Kidney (tissue), 14 donors: ENCODE data around the gene SRI. TPM values are rescaled to one million over a fixed set of nuclear protein-coding genes. Genes with fewer than 3 reads are reported as not detected.

Experiments
- DNase-seq, 5 donors: peaks; one replicate each; pipeline ENCODE4 v3.0.0-alpha.2; 2013 to 2020
- FAIRE-seq: peaks from 2 replicates; lab custom pipeline; 2012; peaks lifted over from hg19 to GRCh38; lab: Jason Lieb, UNC
- H3K27ac ChIP-seq, 2 donors: one replicate each; pipeline ENCODE4 v1.7.0; 2013; ENCODE audit warnings: low read depth in 2 of 2, low read length in 2 of 2, inconsistent platforms in 1 of 2
- H3K27me3 ChIP-seq: one replicate; pipeline ENCODE4 v1.7.1; 2013; ENCODE audit warnings: low read length, inconsistent platforms; ENCODE audit not compliant: control insufficient read depth, insufficient read depth
- H3K36me3 ChIP-seq, 3 donors: one replicate each; pipeline versions ENCODE4 v1.7.0 to v1.7.1; 2013; ENCODE audit warnings: low read length in 3 of 3, control low read depth in 1 of 3, inconsistent platforms in 1 of 3; ENCODE audit not compliant: insufficient read depth in 3 of 3, control insufficient read depth in 2 of 3
- H3K4me1 ChIP-seq, 3 donors: one replicate each; pipeline versions ENCODE4 v1.7.0 to v1.7.1; 2013; ENCODE audit warnings: low read length in 3 of 3, inconsistent platforms in 1 of 3, low read depth in 1 of 3; ENCODE audit not compliant: control insufficient read depth in 2 of 3, insufficient read depth in 2 of 3
- H3K4me3 ChIP-seq, 3 donors: one replicate each; pipeline versions ENCODE4 v1.7.0 to v1.8.1; 2013; ENCODE audit warnings: low read length in 3 of 3, control low read depth in 1 of 3, inconsistent platforms in 1 of 3
- H3K9ac ChIP-seq, 3 donors: one replicate each; pipeline versions ENCODE4 v1.7.0 to v1.7.1; 2013; ENCODE audit warnings: low read length in 3 of 3, control low read depth in 1 of 3, inconsistent platforms in 1 of 3
- H3K9me3 ChIP-seq, 3 donors: one replicate each; pipeline versions ENCODE4 v1.7.0 to v1.7.1; 2013; ENCODE audit warnings: low read length in 3 of 3, control low read depth in 1 of 3, inconsistent platforms in 1 of 3; ENCODE audit not compliant: control insufficient read depth in 2 of 3, insufficient read depth in 1 of 3
- CTCF ChIP-seq: IDR thresholded peaks from 3 replicates; pipeline ENCODE4 v1.5.1; 2012; ENCODE audit warnings: mild to moderate bottlenecking, moderate library complexity, borderline replicate concordance; ENCODE audit not compliant: insufficient read depth; ENCODE audit errors: extremely low read depth
- intact Hi-C: fragments of 100-400 bp; cut with DNase I; formaldehyde crosslinking; loops from one replicate; pipeline ENCODE4 v1.11.1; 2022
- polyA plus RNA-seq: library from polyadenylated mRNA; stranded (reverse); fragments of 350-450 nt; fragmentation: Illumina TruSeq; extraction: RNeasy Lipid Tissue Mini Kit (QIAGEN cat#74804); gene quantifications from one replicate; pipeline ENCODE4 v1.2.3, GENCODE V29; 2014; ENCODE audit warnings: low read depth, low replicate concordance; ENCODE audit not compliant: insufficient read depth
- total RNA-seq: library from RNA; stranded (reverse); fragmentation: NEBNext Ultra II Directional; extraction: Animal tissue kit (Norgen Biotek cat#: 25700); gene quantifications from one replicate; pipeline ENCODE4 v1.2.1, GENCODE V29; 2021
- donor health status: control.
- donor health status: control.
- donor health status: control.
- donor health status: control.
- donor health status: control.
- donor health status: DM: yes; HTN: yes; CAD: no.
- donor health status: Normal renal cell carcinoma (clear cell type).

The SRI gene
- total and polyA plus RNA-seq, 2 donors from 2014 or later = 141 to 148 TPM

- Histone ChIP-seq H3K27me3 (no peaks in the 10 kb centered on the region), H3K27ac (no peak overlapping the region), H3K36me3 (peaks cover 3 to 42% (median 22%) of the 10 kb centered on the region in 3 donors), H3K9me3 (no peaks in the 10 kb centered on the region), H3K4me1 (no peaks in the 10 kb centered on the region), H3K9ac (no peak overlapping the region), H3K4me3 (no peak overlapping the region)
- no peak for TF ChIP-seq CTCF
- FAIRE-seq = no peak
- no peak for DNase-seq
- intact Hi-C loops = no loop called here
Measured at GRCh38 chr7:88205179-88205578, 14.7 kb downstream of the SRI start.

- Histone ChIP-seq H3K9me3 (no peaks in the 10 kb centered on the region), H3K4me3 (no peak overlapping the region), H3K36me3 (peaks cover 3 to 36% (median 19%) of the 10 kb centered on the region in 3 donors), H3K9ac (no peak overlapping the region), H3K4me1 (no peaks in the 10 kb centered on the region), H3K27ac (no peak overlapping the region), H3K27me3 (no peaks in the 10 kb centered on the region)
- FAIRE-seq = no peak
- TF ChIP-seq CTCF = no peak
- DNase-seq = no peak
- intact Hi-C loops = no loop called here
Measured at GRCh38 chr7:88204525-88205110, 15.2 kb downstream of the SRI start.

GRCh38 chr7:88203401-88203800, 16.4 kb downstream of the SRI start:
- TF ChIP-seq CTCF = no peak
- DNase-seq = no peak
- H3K4me3 ChIP-seq = no peak overlapping the region
- no peaks in the 10 kb centered on the region for H3K27me3 ChIP-seq
- H3K36me3 ChIP-seq = peaks cover 3 to 27% (median 19%) of the 10 kb centered on the region in 3 donors
- intact Hi-C loops = no loop called here
- no peak overlapping the region for H3K9ac ChIP-seq
- no peak overlapping the region for H3K27ac ChIP-seq
- no peaks in the 10 kb centered on the region for H3K4me1 ChIP-seq
- no peak for FAIRE-seq
- H3K9me3 ChIP-seq = no peaks in the 10 kb centered on the region

- Histone ChIP-seq H3K36me3 (peaks cover 3 to 21% (median 19%) of the 10 kb centered on the region in 3 donors), H3K9me3 (no peaks in the 10 kb centered on the region), H3K27me3 (no peaks in the 10 kb centered on the region), H3K27ac (no peak overlapping the region), H3K9ac (no peak overlapping the region), H3K4me1 (no peaks in the 10 kb centered on the region), H3K4me3 (no peak overlapping the region)
- DNase-seq (no peak), FAIRE-seq (no peak)
- intact Hi-C loops = no loop called here
- TF ChIP-seq CTCF = no peak
Measured at GRCh38 chr7:88202799-88203198, 17.0 kb downstream of the SRI start.
